ENCODE results near the gene TCAP. TPM values are rescaled to one million over a fixed set of nuclear protein-coding genes. Genes with fewer than 3 reads are reported as not detected.

TCAP gene
- total RNA-seq, 1 experiment from 2014 or later, result 2.1 TPM

DNA sequence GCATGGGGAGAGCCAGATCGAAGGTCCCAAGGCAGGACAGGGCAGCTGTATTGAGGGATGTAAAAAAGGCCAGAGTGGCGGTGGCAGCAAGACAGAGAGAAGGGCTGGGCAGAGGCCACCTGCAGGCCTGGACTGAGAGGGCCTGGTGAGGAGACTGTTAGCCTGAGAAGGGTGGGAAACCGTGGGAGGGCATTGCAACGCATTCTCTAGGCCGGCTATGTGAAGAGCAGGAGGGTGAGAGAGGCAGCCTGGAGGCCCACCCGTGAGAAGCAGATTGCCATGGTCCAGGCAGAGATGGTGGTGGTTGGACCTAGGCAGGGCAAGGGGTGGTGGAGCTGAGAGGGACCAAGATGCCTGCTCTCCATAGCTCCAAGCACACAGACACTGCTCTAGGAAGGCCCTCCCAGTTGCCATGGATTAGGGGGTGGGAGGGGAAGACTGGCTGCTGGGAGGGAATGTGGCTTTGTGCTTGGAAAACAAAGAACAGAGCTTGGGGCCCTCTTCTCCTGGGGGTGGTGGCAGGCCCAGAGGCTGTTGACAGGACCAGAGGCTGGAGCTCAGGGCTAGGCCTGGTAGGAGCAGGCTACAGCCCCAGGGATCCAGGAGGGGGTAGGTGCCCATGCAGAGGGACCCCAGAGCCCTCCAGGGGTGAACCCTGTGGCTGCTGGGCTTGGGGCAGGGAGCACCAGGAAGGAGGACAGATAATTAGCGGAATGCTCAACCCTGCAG is 12.4 kb upstream of the TCAP start:
- TF ChIP-seq, protein P1, sequence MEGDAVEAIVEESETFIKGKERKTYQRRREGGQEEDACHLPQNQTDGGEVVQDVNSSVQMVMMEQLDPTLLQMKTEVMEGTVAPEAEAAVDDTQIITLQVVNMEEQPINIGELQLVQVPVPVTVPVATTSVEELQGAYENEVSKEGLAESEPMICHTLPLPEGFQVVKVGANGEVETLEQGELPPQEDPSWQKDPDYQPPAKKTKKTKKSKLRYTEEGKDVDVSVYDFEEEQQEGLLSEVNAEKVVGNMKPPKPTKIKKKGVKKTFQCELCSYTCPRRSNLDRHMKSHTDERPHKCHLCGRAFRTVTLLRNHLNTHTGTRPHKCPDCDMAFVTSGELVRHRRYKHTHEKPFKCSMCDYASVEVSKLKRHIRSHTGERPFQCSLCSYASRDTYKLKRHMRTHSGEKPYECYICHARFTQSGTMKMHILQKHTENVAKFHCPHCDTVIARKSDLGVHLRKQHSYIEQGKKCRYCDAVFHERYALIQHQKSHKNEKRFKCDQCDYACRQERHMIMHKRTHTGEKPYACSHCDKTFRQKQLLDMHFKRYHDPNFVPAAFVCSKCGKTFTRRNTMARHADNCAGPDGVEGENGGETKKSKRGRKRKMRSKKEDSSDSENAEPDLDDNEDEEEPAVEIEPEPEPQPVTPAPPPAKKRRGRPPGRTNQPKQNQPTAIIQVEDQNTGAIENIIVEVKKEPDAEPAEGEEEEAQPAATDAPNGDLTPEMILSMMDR (conservative IDR thresholded peaks at IDR 0.05), result no peak; the same call in 2 of the 3 replicates
- 0 out of 2 replicates have a peak overlapping the region, but pooled peaks have one; percentile 25 for H3K14ac ChIP-seq (ENCODE audit: insufficient read depth, low read length)
- no peaks in the 10 kb centered on the region for H3K27me3 Mint-ChIP-seq (ENCODE audit: low read depth)
- peaks cover 9% of the 10 kb centered on the region; the same call in 1 of the 2 replicates for H3K4me1 ChIP-seq (ENCODE audit: insufficient read depth, low read length)
- peak overlapping the region; percentile 90 to 95 (median 91) for H3K27ac Mint-ChIP-seq
- H2BK15ac ChIP-seq (ENCODE audit: low read depth, low read length), result no peak overlapping the region
- no peak overlapping the region for H2BK20ac ChIP-seq (ENCODE audit: low read depth, low read length, poor library complexity, severe bottlenecking)
- no peak overlapping the region for H3K4me2 ChIP-seq (ENCODE audit: insufficient read depth, insufficient read length, low read length)
- no peak overlapping the region for H2BK5ac ChIP-seq (ENCODE audit: insufficient read length, low read length)
- no peak overlapping the region for H2AFZ ChIP-seq (ENCODE audit: low read length)
- no peaks in the 10 kb centered on the region for H3K23me2 ChIP-seq (ENCODE audit: insufficient read length, low read depth, low read length, poor library complexity, severe bottlenecking)
- H3K23ac ChIP-seq (ENCODE audit: insufficient read length, low read depth, low read length), result no peak overlapping the region
- H3K79me1 ChIP-seq (ENCODE audit: insufficient read depth, low read depth, low read length, poor library complexity, severe bottlenecking), result no peaks in the 10 kb centered on the region
- no peak overlapping the region for H4K91ac ChIP-seq (ENCODE audit: insufficient read length, low read depth, low read length)
- no peaks in the 10 kb centered on the region for H3K27me3 ChIP-seq (ENCODE audit: insufficient read depth, low read length)
- WGBS (ENCODE audit: extremely low coverage, insufficient read length, low lambda C conversion rate), result no CpG with 5 or more reads among the region's 7 CpGs
- H3K9me3 Mint-ChIP-seq, result no peaks in the 10 kb centered on the region
- peak; percentile 81 for DNase-seq
- no peaks in the 10 kb centered on the region for H3K79me2 ChIP-seq (ENCODE audit: insufficient read depth, low read length)
- no peak overlapping the region for H3K18ac ChIP-seq (ENCODE audit: insufficient read length, low read depth, low read length)
- no peaks in the 10 kb centered on the region for H4K20me1 ChIP-seq (ENCODE audit: control insufficient read depth, insufficient read depth, insufficient read length)
- no peak overlapping the region for H2BK12ac ChIP-seq (ENCODE audit: insufficient read length, low read depth, low read length)
- peaks cover 31 to 61% of the 10 kb centered on the region in 2 experiments for H3K4me1 Mint-ChIP-seq
- peaks cover 0 to 21% (median 4%) of the 10 kb centered on the region in 3 experiments; a peak in 6 of 7 replicates for H3K36me3 Mint-ChIP-seq (ENCODE audit: insufficient read depth in 1 of 3, low read depth in 3 of 3)
- H3K9me3 ChIP-seq (ENCODE audit: control insufficient read depth, low read depth, low read length), result no peaks in the 10 kb centered on the region
- H2AK5ac ChIP-seq (ENCODE audit: insufficient read length, low read length), result no peak overlapping the region
- H4K8ac ChIP-seq (replicated peaks; ENCODE audit: insufficient read length, low read depth, low read length), result no peak overlapping the region
- peak overlapping the region; percentile 14 to 41; a peak in 3 of 5 replicates for H3K4me3 Mint-ChIP-seq
- H4K5ac ChIP-seq (ENCODE audit: insufficient read length, low read depth, low read length), result no peak overlapping the region
- H3K27ac ChIP-seq (ENCODE audit: insufficient read length, low read depth, low read length), result no peak overlapping the region
- H3K56ac ChIP-seq (ENCODE audit: insufficient read length, low read depth, low read length), result no peak overlapping the region
- no peak overlapping the region for H2BK120ac ChIP-seq (ENCODE audit: low read depth, low read length, poor library complexity, severe bottlenecking)
- no peak overlapping the region for H3K4ac ChIP-seq (ENCODE audit: low read depth, low read length)
- no peak overlapping the region for H3K9ac ChIP-seq (ENCODE audit: extremely low read depth, insufficient read length, low read length)
- no peak overlapping the region for H3T11ph ChIP-seq (ENCODE audit: low read length)
